HCT116 (cell line): ENCODE measurements around the gene SPSB1. TPM values are rescaled to one million over a fixed set of nuclear protein-coding genes. Genes with fewer than 3 reads are reported as not detected.

Source experiments
- ATAC-seq: fragments of 200-7000 bp; cut with Tn5 transposase; 2 replicates; pipeline ENCODE4 v1.9.1; 2020; ENCODE audit warnings: mild to moderate bottlenecking, moderate library complexity
- BruUV-seq: library from RNA; stranded (reverse); fragments of 400-500 nt; replicated peaks from 2 replicates; lab custom pipeline; 2021; lab: Mats Ljungman, UMichigan
- CTCF ChIA-PET: fragments of 300-600 bp; sonication (Branson Sonifier 250); formaldehyde crosslinking; loops from one replicate; lab custom pipeline; 2021; ENCODE audit warnings: antibody characterized with exemption; lab: Charles Lee
- POLR2A ChIA-PET: fragments of 300-600, 350-600 bp; sonication (Branson Sonifier 250); formaldehyde crosslinking; loops from one replicate; lab custom pipeline; 2021; ENCODE audit warnings: antibody characterized with exemption; lab: Charles Lee
- RAD21 ChIA-PET, 2 experiments: fragments of 300-600 bp; sonication (Branson Sonifier 250); formaldehyde crosslinking; loops; one replicate each; lab custom pipeline; 2023; ENCODE audit warnings: low total read pairs in 2 of 2; ENCODE audit not compliant: uncharacterized antibody in 2 of 2, unreplicated experiment in 2 of 2, low non-redundant PET in 1 of 2; lab: Charles Lee
- DNase-seq: peaks from one replicate; pipeline ENCODE4 v3.0.0-alpha.2; 2010; ENCODE audit warnings: low read depth, low spot score
- H2AFZ ChIP-seq: fragments of 200-600 bp; shearing (Covaris generic), sonication (generic); 2 replicates; pipeline ENCODE4 v1.6.1; 2017; ENCODE audit warnings: low read depth, mixed run types, mixed read lengths, antibody characterized with exemption, low read length; ENCODE audit not compliant: poor library complexity, severe bottlenecking
- H3K27ac ChIP-seq: 2 replicates; pipeline ENCODE4 v1.5.1; 2012; ENCODE audit warnings: low read depth, low read length
- H3K27me3 ChIP-seq: fragments of 200-600 bp; sonication (generic); 2 replicates; pipeline ENCODE4 v1.6.1; 2016; ENCODE audit warnings: mixed run types, low read length, mixed read lengths; ENCODE audit not compliant: insufficient read depth
- H3K36me3 ChIP-seq, 2 experiments: fragments of 200-500 bp in 1 of 2; fragments of 200-600 bp in 1 of 2; sonication (Bioruptor generic) in 1 of 2; sonication (generic) in 1 of 2; 2 replicates each; pipeline versions ENCODE4 v1.5.1 to v1.6.1; 2014 to 2016; ENCODE audit warnings: low read length in 2 of 2, inconsistent platforms in 1 of 2, mixed read lengths in 1 of 2, mixed run types in 1 of 2; ENCODE audit not compliant: insufficient read depth in 2 of 2, control insufficient read depth in 1 of 2
- H3K4me1 ChIP-seq, 2 experiments: fragments of 200-600 bp in 1 of 2; sonication (generic) in 1 of 2; 2 replicates each; pipeline versions ENCODE4 v1.5.1 to v1.6.1; 2012 to 2017; ENCODE audit warnings: low read length in 2 of 2, inconsistent platforms in 1 of 2, mild to moderate bottlenecking in 1 of 2, mixed read lengths in 1 of 2, mixed run types in 1 of 2, moderate library complexity in 1 of 2; ENCODE audit not compliant: insufficient read depth in 2 of 2, control insufficient read depth in 1 of 2
- H3K4me2 ChIP-seq: fragments of 200-600 bp; sonication (generic); 2 replicates; pipeline ENCODE4 v1.6.1; 2017; ENCODE audit warnings: mixed run types, low read length, mixed read lengths
- H3K4me3 ChIP-seq, 2 experiments: fragments of 200-600 bp in 1 of 2; sonication (generic) in 1 of 2; replicated peaks in 1 of 2; 2 replicates each; pipeline ENCODE4 v1.5.1; 2011 to 2016; ENCODE audit warnings: low read length in 2 of 2, control low read depth in 1 of 2, low read depth in 1 of 2, mild to moderate bottlenecking in 1 of 2, mixed read lengths in 1 of 2, mixed run types in 1 of 2
- H3K79me2 ChIP-seq: fragments of 200-600 bp; sonication (generic); 2 replicates; pipeline ENCODE4 v1.6.1; 2017; ENCODE audit warnings: mild to moderate bottlenecking, mixed run types, low read length, moderate library complexity, mixed read lengths; ENCODE audit not compliant: insufficient read depth
- H3K9ac ChIP-seq: fragments of 200-600 bp; sonication (generic); 2 replicates; pipeline ENCODE4 v1.6.1; 2016; ENCODE audit warnings: low read length, mixed read lengths
- H3K9me2 ChIP-seq: fragments of 200-600 bp; sonication (generic), shearing (Covaris generic); 2 replicates; pipeline ENCODE4 v1.6.1; 2017; ENCODE audit warnings: mixed run types, mild to moderate bottlenecking, moderate library complexity; ENCODE audit not compliant: insufficient read depth
- H3K9me3 ChIP-seq, 2 experiments: fragments of 200-500 bp in 1 of 2; fragments of 200-600 bp in 1 of 2; sonication (Bioruptor generic) in 1 of 2; sonication (generic) in 1 of 2; 2 replicates each; pipeline ENCODE4 v1.6.1; 2014 to 2017; ENCODE audit warnings: low read length in 2 of 2, mixed read lengths in 2 of 2, inconsistent platforms in 1 of 2, low read depth in 1 of 2, mild to moderate bottlenecking in 1 of 2, mixed run types in 1 of 2, moderate library complexity in 1 of 2; ENCODE audit not compliant: control insufficient read depth in 1 of 2, insufficient read depth in 1 of 2
- H4K20me1 ChIP-seq: fragments of 200-600 bp; sonication (generic), shearing (Covaris generic); 2 replicates; pipeline ENCODE4 v1.6.1; 2017; ENCODE audit warnings: mixed run types, mild to moderate bottlenecking, moderate library complexity; ENCODE audit not compliant: insufficient read depth
- CTCF ChIP-seq, 3 experiments: fragments of 200-600 bp in 1 of 3; sonication (generic) in 1 of 3; IDR thresholded peaks in 2 of 3; conservative IDR thresholded peaks in 1 of 3; 2 replicates each; pipeline ENCODE4 v1.5.1; 2012 to 2017; ENCODE audit warnings: low read depth in 2 of 3, low read length in 2 of 3, antibody characterized with exemption in 1 of 3, borderline replicate concordance in 1 of 3, control low read depth in 1 of 3, mild to moderate bottlenecking in 1 of 3, mixed read lengths in 1 of 3, mixed run types in 1 of 3, moderate library complexity in 1 of 3; ENCODE audit not compliant: insufficient read depth in 1 of 3
- EZH2 ChIP-seq: fragments of 200-600 bp; sonication (generic); IDR thresholded peaks from 2 replicates; pipeline ENCODE4 v1.6.1; 2017; ENCODE audit warnings: antibody characterized with exemption, mixed run types
- EZH2phosphoT487 ChIP-seq: fragments of 200-600 bp; IDR thresholded peaks from 2 replicates; pipeline ENCODE4 v1.6.1; 2018; ENCODE audit warnings: antibody characterized with exemption, borderline replicate concordance
- FOSL1 ChIP-seq: IDR thresholded peaks from 2 replicates; pipeline ENCODE4 v1.6.1; 2012; ENCODE audit warnings: low read depth
- POLR2A ChIP-seq: IDR thresholded peaks from 2 replicates; pipeline ENCODE4 v1.7.0; 2011; ENCODE audit warnings: borderline replicate concordance; ENCODE audit not compliant: insufficient read depth, insufficient read length; ENCODE audit errors: extremely low read depth
- POLR2AphosphoS5 ChIP-seq: IDR thresholded peaks from 2 replicates; pipeline ENCODE4 v1.6.1; 2011; ENCODE audit warnings: mild to moderate bottlenecking, low read depth, low read length, moderate library complexity
- REST ChIP-seq: IDR thresholded peaks from 2 replicates; pipeline ENCODE4 v1.6.1; 2012; ENCODE audit warnings: low read depth
- SP1 ChIP-seq: IDR thresholded peaks from 2 replicates; pipeline ENCODE4 v1.6.1; 2012; ENCODE audit warnings: low read depth
- SRF ChIP-seq: IDR thresholded peaks from 2 replicates; pipeline ENCODE4 v1.6.1; 2012; ENCODE audit warnings: low read depth
- TCF7L2 ChIP-seq: IDR thresholded peaks from 2 replicates; pipeline ENCODE4 v1.7.0; 2011; ENCODE audit warnings: borderline replicate concordance, inconsistent platforms; ENCODE audit not compliant: insufficient read depth, insufficient read length; ENCODE audit errors: extremely low read depth
- YY1 ChIP-seq: IDR thresholded peaks from 2 replicates; pipeline ENCODE4 v1.6.1; 2011; ENCODE audit warnings: low read length, low read depth, moderate library complexity, mild to moderate bottlenecking; ENCODE audit not compliant: insufficient replicate concordance; ENCODE audit errors: extremely low read depth
- ZFX ChIP-seq: fragments of 450-650 bp; IDR thresholded peaks from 2 replicates; pipeline ENCODE4 v1.6.1; 2017
- intact Hi-C: fragments of 100-400 bp; cut with micrococcal nuclease; formaldehyde crosslinking; loops from 2 replicates; pipeline ENCODE4 v1.10.0; 2022
- total RNA-seq: library from RNA; stranded (reverse); gene quantifications from one replicate; pipeline ENCODE4 v1.2.1, GENCODE V29; 2021; ENCODE audit not compliant: unreplicated experiment
- TF ChIP-seq, protein P1 (sequence below): IDR thresholded peaks from 2 replicates; pipeline ENCODE4 v1.6.1; 2012

The SPSB1 gene
- total RNA-seq, 1 experiment from 2014 or later: 10.8 TPM

DNA sequence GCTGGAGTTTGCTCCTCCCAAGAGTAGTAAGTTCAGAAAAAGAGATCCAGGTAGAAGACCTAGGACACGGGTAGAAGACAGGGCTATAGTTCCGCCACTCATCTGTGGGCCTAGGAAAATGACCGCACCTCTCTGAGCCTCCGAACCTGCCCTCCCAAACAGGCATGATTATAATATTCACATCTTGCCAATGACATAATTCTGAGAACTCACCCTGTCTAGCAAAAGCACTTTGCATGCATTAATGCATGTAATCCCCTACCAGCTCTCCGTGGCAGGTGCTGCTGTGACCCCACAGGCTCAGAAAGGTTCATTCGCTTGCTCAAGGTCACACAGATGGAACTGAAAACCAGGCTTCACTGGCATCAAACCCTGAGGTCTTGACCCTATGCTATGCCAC is 88.0 kb downstream of the SPSB1 start (continued):
- no peak for TF ChIP-seq REST
- TF ChIP-seq CTCF (IDR thresholded peaks at IDR 0.05 in 2 of 3, conservative IDR thresholded peaks at IDR 0.05 in 1 of 3; ENCODE audit: borderline replicate concordance in 1 of 3, insufficient read depth in 1 of 3, low read depth in 2 of 3, low read length in 2 of 3): no peak
- TF ChIP-seq POLR2A: no peak

- no peak for DNase-seq
- H2AFZ ChIP-seq: no peak overlapping the region
- BruUV-seq: no TSS peak
- no peak overlapping the region for H3K4me3 ChIP-seq
- H3K4me2 ChIP-seq: no peak overlapping the region
- intact Hi-C loops: no loop called here
- H3K27me3 ChIP-seq: no peaks in the 10 kb centered on the region
- POLR2A ChIA-PET: no interaction called here
- CTCF ChIA-PET: no interaction called here
- H3K9ac ChIP-seq: no peak overlapping the region
- ATAC-seq: no peak
- peaks cover 0 to 13% of the 10 kb centered on the region in 2 experiments; a peak in 3 of 4 replicates for H3K4me1 ChIP-seq
- H3K36me3 ChIP-seq: no peaks in the 10 kb centered on the region
- RAD21 ChIA-PET: no interaction called here
- H3K27ac ChIP-seq: no peak overlapping the region
- no peaks in the 10 kb centered on the region for H3K79me2 ChIP-seq
- no peaks in the 10 kb centered on the region for H3K9me2 ChIP-seq
- H4K20me1 ChIP-seq: no peaks in the 10 kb centered on the region
- no peaks in the 10 kb centered on the region for H3K9me3 ChIP-seq
- no peak for TF ChIP-seq YY1
- TF ChIP-seq ZFX: no peak
- no peak for TF ChIP-seq SRF
- no peak for TF ChIP-seq EZH2phosphoT487
- TF ChIP-seq FOSL1: no peak
- no peak for TF ChIP-seq POLR2A
- TF ChIP-seq POLR2AphosphoS5: no peak
- TF ChIP-seq, protein P1, sequence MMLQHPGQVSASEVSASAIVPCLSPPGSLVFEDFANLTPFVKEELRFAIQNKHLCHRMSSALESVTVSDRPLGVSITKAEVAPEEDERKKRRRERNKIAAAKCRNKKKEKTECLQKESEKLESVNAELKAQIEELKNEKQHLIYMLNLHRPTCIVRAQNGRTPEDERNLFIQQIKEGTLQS: no peak
- no peak for TF ChIP-seq TCF7L2
- TF ChIP-seq EZH2: no peak
- TF ChIP-seq SP1: no peak
- TF ChIP-seq REST: no peak
These were observed 90.2 kb downstream of the SPSB1 start for GRCh38 chr1:9382643-9383491.
